ENCODE results near the gene KCNMB2.

The KCNMB2 gene

GRCh38 chr3:178785961-178786360, 249.7 kb downstream of the KCNMB2 start:
- H3K9ac ChIP-seq (ENCODE audit: low read length): no peak overlapping the region
- no peaks in the 10 kb centered on the region for H3K36me3 ChIP-seq (ENCODE audit: control insufficient read depth, insufficient read depth, low read length)
- H3K4me1 ChIP-seq (ENCODE audit: control insufficient read depth, insufficient read depth, low read length): no peaks in the 10 kb centered on the region
- no peaks in the 10 kb centered on the region for H3K27me3 ChIP-seq (ENCODE audit: control insufficient read depth, insufficient read depth, low read length)
- H3K4me3 ChIP-seq (ENCODE audit: low read length): no peak overlapping the region
- H3K9me3 ChIP-seq (ENCODE audit: control insufficient read depth, low read length): no peaks in the 10 kb centered on the region

DNA sequence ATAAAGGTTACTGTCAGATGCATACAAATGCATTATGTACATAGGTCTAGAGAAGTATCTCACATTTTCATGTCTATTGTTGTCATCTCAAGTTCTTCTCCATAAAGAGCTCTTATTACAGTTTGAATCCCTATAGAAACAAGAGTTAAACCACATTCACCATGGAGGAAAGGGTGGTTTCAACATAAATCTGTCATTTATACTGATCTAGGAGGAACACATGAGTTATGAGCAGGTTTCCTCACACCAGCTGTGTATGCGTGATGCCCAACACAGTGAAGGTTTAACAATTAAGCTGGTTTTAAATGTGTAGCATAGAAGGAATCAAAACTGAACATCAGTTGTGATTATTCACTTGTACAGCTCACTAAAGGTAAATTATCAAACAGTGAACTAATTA, 251.7 kb downstream of the KCNMB2 start:
- Histone ChIP-seq H3K9me3 (ENCODE audit: control insufficient read depth, low read length) (no peaks in the 10 kb centered on the region), H3K9ac (ENCODE audit: low read length) (no peak overlapping the region), H3K4me3 (ENCODE audit: low read length) (no peak overlapping the region), H3K36me3 (ENCODE audit: control insufficient read depth, insufficient read depth, low read length) (no peaks in the 10 kb centered on the region), H3K27me3 (ENCODE audit: control insufficient read depth, insufficient read depth, low read length) (no peaks in the 10 kb centered on the region), H3K4me1 (ENCODE audit: control insufficient read depth, insufficient read depth, low read length) (no peaks in the 10 kb centered on the region)

DNA sequence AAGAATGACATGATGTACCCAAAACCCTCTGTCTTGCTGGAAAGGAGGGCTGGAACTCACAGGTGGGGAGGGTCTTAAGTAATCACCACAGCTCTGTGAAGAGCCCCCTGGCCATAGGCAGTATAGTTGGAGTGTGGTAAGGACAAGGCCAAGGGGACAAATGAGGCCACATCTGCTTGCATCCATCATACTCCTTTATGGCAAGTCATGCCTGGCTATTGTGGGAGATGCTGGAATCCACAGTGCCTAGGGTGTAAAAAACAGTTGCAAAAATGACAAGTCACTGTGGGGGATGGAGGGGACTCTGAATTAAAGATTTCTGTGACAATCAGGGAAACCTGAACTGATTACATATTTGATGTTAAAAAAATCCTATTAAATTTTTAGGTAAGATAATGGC, 258.5 kb downstream of the KCNMB2 start:
- H3K9ac ChIP-seq (ENCODE audit: low read length): no peak overlapping the region
- no peak overlapping the region for H3K4me3 ChIP-seq (ENCODE audit: low read length)

GRCh38 chr3:178795349-178795748, 259.1 kb downstream of the KCNMB2 start:
- Histone ChIP-seq H3K4me1 (ENCODE audit: control insufficient read depth, insufficient read depth, low read length) (no peaks in the 10 kb centered on the region), H3K4me3 (ENCODE audit: low read length) (no peak overlapping the region)

More for the DNA sequence above, 258.5 kb downstream of the KCNMB2 start:
- no peaks in the 10 kb centered on the region for H3K36me3 ChIP-seq (ENCODE audit: control insufficient read depth, insufficient read depth, low read length)
- no peaks in the 10 kb centered on the region for H3K9me3 ChIP-seq (ENCODE audit: control insufficient read depth, low read length)
- no peaks in the 10 kb centered on the region for H3K27me3 ChIP-seq (ENCODE audit: control insufficient read depth, insufficient read depth, low read length)
- H3K4me1 ChIP-seq (ENCODE audit: control insufficient read depth, insufficient read depth, low read length): no peaks in the 10 kb centered on the region

DNA sequence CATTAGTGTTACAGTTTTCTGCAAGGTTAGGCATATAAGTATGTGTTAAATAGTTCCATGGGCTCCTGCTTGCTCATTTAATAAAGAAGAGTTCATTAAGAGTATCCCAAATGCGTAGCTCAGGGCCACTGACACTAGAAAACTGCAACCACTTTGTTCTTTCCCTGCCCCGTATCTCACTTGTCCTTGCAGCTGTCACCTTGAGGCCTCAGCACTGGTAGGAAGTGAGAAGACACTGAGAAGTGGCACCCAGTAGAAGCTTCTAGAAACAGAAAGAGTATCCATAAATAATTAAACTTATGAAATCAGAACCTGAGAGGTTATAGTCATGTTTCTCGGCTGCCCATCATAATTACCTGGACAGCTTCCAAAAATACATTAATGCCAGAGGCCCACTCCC, 266.0 kb downstream of the KCNMB2 start:
- Histone ChIP-seq H3K9ac (ENCODE audit: low read length) (no peak overlapping the region), H3K4me1 (ENCODE audit: control insufficient read depth, insufficient read depth, low read length) (no peaks in the 10 kb centered on the region), H3K4me3 (ENCODE audit: low read length) (no peak overlapping the region), H3K36me3 (ENCODE audit: control insufficient read depth, insufficient read depth, low read length) (no peaks in the 10 kb centered on the region), H3K9me3 (ENCODE audit: control insufficient read depth, low read length) (no peaks in the 10 kb centered on the region), H3K27me3 (ENCODE audit: control insufficient read depth, insufficient read depth, low read length) (no peaks in the 10 kb centered on the region)

More at GRCh38 chr3:178795349-178795748, 259.1 kb downstream of the KCNMB2 start:
- Histone ChIP-seq H3K9me3 (ENCODE audit: control insufficient read depth, low read length) (no peaks in the 10 kb centered on the region), H3K9ac (ENCODE audit: low read length) (no peak overlapping the region), H3K27me3 (ENCODE audit: control insufficient read depth, insufficient read depth, low read length) (no peaks in the 10 kb centered on the region), H3K36me3 (ENCODE audit: control insufficient read depth, insufficient read depth, low read length) (no peaks in the 10 kb centered on the region)

DNA sequence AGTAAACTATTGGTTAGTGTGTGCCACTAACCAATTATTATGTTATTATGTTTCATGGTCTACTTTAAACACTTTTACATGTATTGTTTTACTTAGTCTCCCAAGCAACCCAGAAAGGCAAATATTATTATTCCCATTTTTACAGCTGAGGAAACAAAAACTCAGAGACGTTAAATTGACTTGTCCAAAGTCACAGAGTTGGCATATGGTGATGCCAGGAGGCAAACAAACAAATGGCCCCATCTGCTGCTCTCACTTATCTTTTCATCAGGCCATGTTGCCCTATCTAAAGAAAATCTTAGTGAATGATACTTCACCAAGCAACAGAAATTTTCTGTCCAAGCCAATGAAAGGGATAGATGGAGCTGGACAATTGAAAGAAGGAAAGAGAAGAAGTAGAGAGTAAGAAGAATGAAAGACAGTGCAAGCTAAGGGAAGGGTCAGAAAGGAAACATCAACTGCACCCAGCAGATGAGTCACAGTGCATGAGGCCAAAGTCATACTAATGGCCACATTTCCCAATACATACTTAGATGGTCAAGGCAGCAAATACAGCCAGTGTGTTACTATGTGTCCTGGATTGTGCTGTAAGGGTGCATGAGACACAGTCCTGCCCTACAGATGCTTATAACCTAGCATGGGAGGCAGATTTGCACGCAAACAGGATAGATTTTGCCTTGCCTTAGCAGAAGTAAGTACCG, 266.9 kb downstream of the KCNMB2 start:
- Histone ChIP-seq H3K27me3 (ENCODE audit: control insufficient read depth, insufficient read depth, low read length) (no peaks in the 10 kb centered on the region), H3K4me1 (ENCODE audit: control insufficient read depth, insufficient read depth, low read length) (no peaks in the 10 kb centered on the region), H3K4me3 (ENCODE audit: low read length) (no peak overlapping the region), H3K9ac (ENCODE audit: low read length) (no peak overlapping the region), H3K36me3 (ENCODE audit: control insufficient read depth, insufficient read depth, low read length) (no peaks in the 10 kb centered on the region), H3K9me3 (ENCODE audit: control insufficient read depth, low read length) (no peaks in the 10 kb centered on the region)

GRCh38 chr3:178804606-178805005, 268.4 kb downstream of the KCNMB2 start:
- no peaks in the 10 kb centered on the region for H3K36me3 ChIP-seq (ENCODE audit: control insufficient read depth, insufficient read depth, low read length)
- H3K4me1 ChIP-seq (ENCODE audit: control insufficient read depth, insufficient read depth, low read length): no peaks in the 10 kb centered on the region
- H3K4me3 ChIP-seq (ENCODE audit: low read length): no peak overlapping the region
- no peaks in the 10 kb centered on the region for H3K9me3 ChIP-seq (ENCODE audit: control insufficient read depth, low read length)
- H3K27me3 ChIP-seq (ENCODE audit: control insufficient read depth, insufficient read depth, low read length): no peaks in the 10 kb centered on the region
- no peak overlapping the region for H3K9ac ChIP-seq (ENCODE audit: low read length)

DNA sequence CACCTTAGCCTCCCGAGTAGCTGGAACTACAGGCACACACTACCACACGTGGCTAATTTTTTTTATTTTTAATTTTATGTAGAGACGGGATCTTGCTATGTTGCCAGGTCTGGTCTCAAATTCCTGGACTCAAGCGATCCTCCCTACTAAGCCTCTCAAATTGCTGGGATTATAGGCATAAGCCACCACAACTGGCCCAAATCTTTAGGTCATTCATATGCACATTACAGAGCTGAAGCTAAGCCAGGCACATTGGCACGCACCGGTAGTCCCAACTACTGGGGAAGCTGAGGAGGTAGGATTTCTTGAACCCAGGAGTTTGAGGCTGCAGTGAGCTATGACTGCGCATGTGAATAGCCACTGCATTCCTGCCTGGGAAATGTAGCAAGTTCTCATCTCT, 269.5 kb downstream of the KCNMB2 start:
- H3K9me3 ChIP-seq (ENCODE audit: control insufficient read depth, low read length): no peaks in the 10 kb centered on the region
- no peak overlapping the region for H3K4me3 ChIP-seq (ENCODE audit: low read length)
- H3K4me1 ChIP-seq (ENCODE audit: control insufficient read depth, insufficient read depth, low read length): no peaks in the 10 kb centered on the region
- no peaks in the 10 kb centered on the region for H3K36me3 ChIP-seq (ENCODE audit: control insufficient read depth, insufficient read depth, low read length)
- no peak overlapping the region for H3K9ac ChIP-seq (ENCODE audit: low read length)
- no peaks in the 10 kb centered on the region for H3K27me3 ChIP-seq (ENCODE audit: control insufficient read depth, insufficient read depth, low read length)

GRCh38 chr3:178806651-178807050, 270.4 kb downstream of the KCNMB2 start:
- H3K27me3 ChIP-seq (ENCODE audit: control insufficient read depth, insufficient read depth, low read length): no peaks in the 10 kb centered on the region
- no peaks in the 10 kb centered on the region for H3K9me3 ChIP-seq (ENCODE audit: control insufficient read depth, low read length)
- H3K4me1 ChIP-seq (ENCODE audit: control insufficient read depth, insufficient read depth, low read length): no peaks in the 10 kb centered on the region
- H3K36me3 ChIP-seq (ENCODE audit: control insufficient read depth, insufficient read depth, low read length): no peaks in the 10 kb centered on the region
- H3K4me3 ChIP-seq (ENCODE audit: low read length): no peak overlapping the region
- H3K9ac ChIP-seq (ENCODE audit: low read length): no peak overlapping the region

- no peak overlapping the region for H3K9ac ChIP-seq (ENCODE audit: low read length)
- H3K36me3 ChIP-seq (ENCODE audit: control insufficient read depth, insufficient read depth, low read length): no peaks in the 10 kb centered on the region
- no peaks in the 10 kb centered on the region for H3K9me3 ChIP-seq (ENCODE audit: control insufficient read depth, low read length)
- no peak overlapping the region for H3K4me3 ChIP-seq (ENCODE audit: low read length)
- no peaks in the 10 kb centered on the region for H3K27me3 ChIP-seq (ENCODE audit: control insufficient read depth, insufficient read depth, low read length)
- H3K4me1 ChIP-seq (ENCODE audit: control insufficient read depth, insufficient read depth, low read length): no peaks in the 10 kb centered on the region
Measured at GRCh38 chr3:178807694-178808093, 271.5 kb downstream of the KCNMB2 start.

DNA sequence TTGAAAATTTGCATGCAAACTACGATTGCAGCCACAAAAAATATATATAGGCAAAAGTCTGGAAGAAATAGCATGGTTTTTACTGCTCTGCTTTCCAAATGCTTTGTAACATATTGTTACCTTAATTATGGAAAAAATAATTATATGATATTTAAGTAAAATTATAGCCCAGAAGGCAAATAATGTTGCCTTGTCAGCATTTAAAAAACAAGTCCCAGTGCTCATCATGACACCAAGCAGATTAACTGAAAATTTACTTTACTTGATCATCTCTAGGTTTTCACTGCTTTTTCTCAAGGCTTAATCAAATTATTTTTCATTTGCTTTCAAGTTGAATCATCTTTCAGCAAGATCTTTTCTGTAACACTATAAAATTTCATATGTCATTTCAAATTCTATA, 272.5 kb downstream of the KCNMB2 start:
- H3K27me3 ChIP-seq (ENCODE audit: control insufficient read depth, insufficient read depth, low read length): no peaks in the 10 kb centered on the region
- no peaks in the 10 kb centered on the region for H3K36me3 ChIP-seq (ENCODE audit: control insufficient read depth, insufficient read depth, low read length)
- no peaks in the 10 kb centered on the region for H3K4me1 ChIP-seq (ENCODE audit: control insufficient read depth, insufficient read depth, low read length)
- H3K9me3 ChIP-seq (ENCODE audit: control insufficient read depth, low read length): no peaks in the 10 kb centered on the region
- H3K9ac ChIP-seq (ENCODE audit: low read length): no peak overlapping the region
- no peak overlapping the region for H3K4me3 ChIP-seq (ENCODE audit: low read length)

DNA sequence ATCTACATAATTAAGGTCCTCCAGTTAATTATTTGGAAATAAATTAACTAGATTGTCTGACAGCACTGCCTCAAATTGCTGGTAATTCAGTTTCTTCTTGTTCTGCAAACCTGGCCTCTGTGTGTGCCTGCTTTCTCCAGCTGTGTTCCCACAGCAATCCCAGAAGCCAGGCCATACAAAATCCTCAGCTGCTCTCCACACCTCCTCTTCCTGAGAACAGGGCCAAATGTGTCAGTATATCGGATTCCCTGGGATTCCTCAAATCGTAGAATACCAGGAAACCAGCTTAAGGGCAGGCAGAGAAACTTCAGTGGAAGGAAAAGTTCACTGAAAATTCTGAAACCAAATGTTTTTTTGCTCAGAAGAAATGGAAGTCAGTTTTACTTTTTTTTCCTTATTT, 273.9 kb downstream of the KCNMB2 start:
- no peaks in the 10 kb centered on the region for H3K27me3 ChIP-seq (ENCODE audit: control insufficient read depth, insufficient read depth, low read length)
- H3K4me1 ChIP-seq (ENCODE audit: control insufficient read depth, insufficient read depth, low read length): no peaks in the 10 kb centered on the region
- H3K36me3 ChIP-seq (ENCODE audit: control insufficient read depth, insufficient read depth, low read length): no peaks in the 10 kb centered on the region

DNA sequence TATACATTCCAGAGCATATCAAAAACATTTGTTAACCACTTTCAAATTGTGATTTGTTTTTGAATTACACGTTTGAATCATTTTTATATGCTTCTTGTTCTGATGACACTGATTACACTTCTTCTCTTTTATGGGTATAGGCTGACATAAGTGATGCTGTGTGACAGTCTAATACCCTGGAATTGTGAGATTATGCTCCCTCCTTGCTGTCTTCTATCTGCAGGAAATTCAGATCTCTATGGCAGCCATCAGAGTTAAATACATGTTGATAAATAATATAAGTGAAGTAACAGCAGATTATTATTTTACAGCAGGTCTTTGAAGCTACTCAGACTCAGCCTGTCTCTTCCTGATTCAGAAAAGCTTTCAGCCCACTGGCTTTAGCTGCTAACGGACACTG, 286.5 kb downstream of the KCNMB2 start:
- H3K9me3 ChIP-seq (ENCODE audit: control insufficient read depth, low read length): no peaks in the 10 kb centered on the region
- H3K36me3 ChIP-seq (ENCODE audit: control insufficient read depth, insufficient read depth, low read length): no peaks in the 10 kb centered on the region
- no peaks in the 10 kb centered on the region for H3K27me3 ChIP-seq (ENCODE audit: control insufficient read depth, insufficient read depth, low read length)
- no peaks in the 10 kb centered on the region for H3K4me1 ChIP-seq (ENCODE audit: control insufficient read depth, insufficient read depth, low read length)
- H3K9ac ChIP-seq (ENCODE audit: low read length): no peak overlapping the region
- no peak overlapping the region for H3K4me3 ChIP-seq (ENCODE audit: low read length)

More for the DNA sequence above, 273.9 kb downstream of the KCNMB2 start:
- H3K4me3 ChIP-seq (ENCODE audit: low read length): no peak overlapping the region
- no peaks in the 10 kb centered on the region for H3K9me3 ChIP-seq (ENCODE audit: control insufficient read depth, low read length)
- no peak overlapping the region for H3K9ac ChIP-seq (ENCODE audit: low read length)

Data from mucosa of stomach (tissue), 1 donor.